AG04449 (cell line): ENCODE measurements around the gene DDX25.

Source experiments
- CTCF ChIA-PET: fragments of 350-600 bp; formaldehyde crosslinking; extraction: SDS; loops from one replicate; lab custom pipeline; 2021; ENCODE audit warnings: antibody characterized with exemption; lab: Yijun Ruan, JAX
- POLR2A ChIA-PET: fragments of 400-600, 350-600 bp; formaldehyde crosslinking; extraction: SDS; loops from one replicate; lab custom pipeline; 2020; ENCODE audit warnings: antibody characterized with exemption, inconsistent platforms; lab: Yijun Ruan, JAX
- DNase-seq: peaks from one replicate; pipeline ENCODE4 v3.0.0-alpha.2; 2010; ENCODE audit warnings: low read depth, low spot score
- H3K4me3 ChIP-seq: 2 replicates; pipeline ENCODE4 v1.5.1; 2011; ENCODE audit warnings: low read depth, mild to moderate bottlenecking, control low read depth, low read length
- TF ChIP-seq, protein P1 (sequence below): IDR thresholded peaks from one replicate; pipeline ENCODE4 v1.5.1; 2011; ENCODE audit warnings: mild to moderate bottlenecking, moderate library complexity, low read length, control low read depth, inconsistent platforms; ENCODE audit not compliant: insufficient read depth; ENCODE audit errors: missing control alignments

DDX25 gene

GRCh38 chr11:125971618-125972017 is 67.3 kb downstream of the DDX25 start:
- CTCF ChIA-PET = no interaction called here
- TF ChIP-seq, protein P1, sequence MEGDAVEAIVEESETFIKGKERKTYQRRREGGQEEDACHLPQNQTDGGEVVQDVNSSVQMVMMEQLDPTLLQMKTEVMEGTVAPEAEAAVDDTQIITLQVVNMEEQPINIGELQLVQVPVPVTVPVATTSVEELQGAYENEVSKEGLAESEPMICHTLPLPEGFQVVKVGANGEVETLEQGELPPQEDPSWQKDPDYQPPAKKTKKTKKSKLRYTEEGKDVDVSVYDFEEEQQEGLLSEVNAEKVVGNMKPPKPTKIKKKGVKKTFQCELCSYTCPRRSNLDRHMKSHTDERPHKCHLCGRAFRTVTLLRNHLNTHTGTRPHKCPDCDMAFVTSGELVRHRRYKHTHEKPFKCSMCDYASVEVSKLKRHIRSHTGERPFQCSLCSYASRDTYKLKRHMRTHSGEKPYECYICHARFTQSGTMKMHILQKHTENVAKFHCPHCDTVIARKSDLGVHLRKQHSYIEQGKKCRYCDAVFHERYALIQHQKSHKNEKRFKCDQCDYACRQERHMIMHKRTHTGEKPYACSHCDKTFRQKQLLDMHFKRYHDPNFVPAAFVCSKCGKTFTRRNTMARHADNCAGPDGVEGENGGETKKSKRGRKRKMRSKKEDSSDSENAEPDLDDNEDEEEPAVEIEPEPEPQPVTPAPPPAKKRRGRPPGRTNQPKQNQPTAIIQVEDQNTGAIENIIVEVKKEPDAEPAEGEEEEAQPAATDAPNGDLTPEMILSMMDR = no peak
- no peak for DNase-seq
- no peak overlapping the region for H3K4me3 ChIP-seq
- POLR2A ChIA-PET = no interaction called here

DNA sequence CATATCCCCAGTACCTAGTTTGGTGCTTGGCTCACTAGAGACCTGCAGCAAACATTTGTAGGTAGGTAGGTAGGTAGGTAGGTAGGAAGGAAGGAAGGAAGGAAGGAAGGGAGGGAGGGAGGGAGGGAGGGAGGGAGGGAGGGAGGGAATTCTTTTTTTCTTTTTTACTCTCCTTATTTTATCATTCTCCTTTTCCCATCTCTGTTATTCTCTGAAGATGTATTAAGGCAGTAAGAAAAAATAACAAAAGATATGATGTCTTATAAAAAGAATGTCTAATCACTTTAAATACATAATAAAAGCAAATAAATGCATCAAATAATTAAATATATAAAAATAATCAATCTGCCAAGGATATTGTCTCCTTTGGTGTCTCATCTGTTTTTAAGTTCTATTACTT is 70.0 kb downstream of the DDX25 start:
- POLR2A ChIA-PET = no interaction called here
- CTCF ChIA-PET = no interaction called here
- no peak for DNase-seq
- no peak overlapping the region for H3K4me3 ChIP-seq
- TF ChIP-seq, protein P1 = no peak

- ChIA-PET POLR2A (no interaction called here), CTCF (no interaction called here)
- TF ChIP-seq, protein P1 = no peak
Measured at GRCh38 chr11:125975634-125976033, 71.3 kb downstream of the DDX25 start.

GRCh38 chr11:125976156-125976555 is 71.8 kb downstream of the DDX25 start:
- TF ChIP-seq, protein P1 = no peak
- ChIA-PET CTCF (no interaction called here), POLR2A (no interaction called here)
- DNase-seq = no peak
- H3K4me3 ChIP-seq = no peak overlapping the region

More at GRCh38 chr11:125975634-125976033, 71.3 kb downstream of the DDX25 start:
- H3K4me3 ChIP-seq = no peak overlapping the region
- DNase-seq = no peak

GRCh38 chr11:125977333-125977732 is 73.0 kb downstream of the DDX25 start:
- ChIA-PET CTCF (interaction anchor here (1.4 kb wide), 1 partner anchor 217 kb away, joined by 3 read pairs; no protein-coding TSS in a partner anchor), POLR2A (no interaction called here)
- TF ChIP-seq, protein P1 = no peak
- H3K4me3 ChIP-seq = no peak overlapping the region
- DNase-seq = no peak

GRCh38 chr11:125978181-125978716 is 73.9 kb downstream of the DDX25 start:
- DNase-seq = no peak
- no peak overlapping the region for H3K4me3 ChIP-seq
- ChIA-PET POLR2A (no interaction called here), CTCF (interaction anchor here (1.4 kb wide), 1 partner anchor 216 kb away, joined by 3 read pairs; no protein-coding TSS in a partner anchor)
- TF ChIP-seq, protein P1 = no peak
